Fibroblast of skin of back (primary cell): Measurements from ENCODE around the gene ACAP3.

Experiments used
- DNase-seq: peaks from one replicate; pipeline ENCODE4 v3.0.0-alpha.2; 2013

The ACAP3 gene

DNA sequence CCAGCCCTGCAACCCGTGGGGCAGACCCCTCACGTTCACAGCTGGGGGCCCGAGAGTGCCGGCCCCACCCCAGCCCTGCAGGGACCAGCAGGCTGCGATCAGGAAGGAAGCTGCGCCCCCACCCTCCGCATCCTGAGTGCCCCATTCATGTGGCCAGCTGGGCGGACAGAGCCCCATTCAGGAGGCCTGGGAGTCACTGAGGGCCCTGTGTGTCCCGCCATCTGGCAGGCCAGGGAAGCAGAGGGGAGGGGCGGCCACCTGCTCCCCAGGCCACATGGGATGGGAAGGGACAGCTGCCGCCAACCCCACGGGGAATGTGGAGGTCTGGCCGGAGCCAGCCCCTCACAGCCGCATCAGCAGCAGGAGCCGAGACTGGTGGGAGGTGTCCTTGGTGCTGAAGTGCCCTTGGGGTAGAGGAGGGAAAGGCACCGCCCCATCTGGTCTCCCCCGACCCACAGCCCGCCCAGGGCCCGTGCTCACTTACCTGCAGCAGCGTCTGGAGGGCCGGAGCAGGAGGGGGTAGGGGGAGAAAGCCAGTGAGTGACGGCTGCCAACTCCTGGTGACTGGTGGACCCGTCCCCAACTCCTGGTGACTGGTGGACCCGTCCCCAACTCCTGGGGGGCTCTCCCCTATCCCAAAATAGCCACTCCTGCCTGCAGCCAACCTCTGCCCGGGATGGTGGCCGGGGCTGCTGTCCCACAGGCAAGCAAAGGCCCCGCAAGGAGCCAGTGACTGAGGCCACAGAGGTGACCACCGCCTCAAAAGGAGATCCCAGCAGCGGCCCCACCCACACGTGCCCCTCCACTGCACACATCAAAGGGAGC, 8.7 kb downstream of the ACAP3 start:
- no peak for DNase-seq

- DNase-seq: no peak
Measured at GRCh38 chr1:1297802-1298424, 9.8 kb downstream of the ACAP3 start.

DNA sequence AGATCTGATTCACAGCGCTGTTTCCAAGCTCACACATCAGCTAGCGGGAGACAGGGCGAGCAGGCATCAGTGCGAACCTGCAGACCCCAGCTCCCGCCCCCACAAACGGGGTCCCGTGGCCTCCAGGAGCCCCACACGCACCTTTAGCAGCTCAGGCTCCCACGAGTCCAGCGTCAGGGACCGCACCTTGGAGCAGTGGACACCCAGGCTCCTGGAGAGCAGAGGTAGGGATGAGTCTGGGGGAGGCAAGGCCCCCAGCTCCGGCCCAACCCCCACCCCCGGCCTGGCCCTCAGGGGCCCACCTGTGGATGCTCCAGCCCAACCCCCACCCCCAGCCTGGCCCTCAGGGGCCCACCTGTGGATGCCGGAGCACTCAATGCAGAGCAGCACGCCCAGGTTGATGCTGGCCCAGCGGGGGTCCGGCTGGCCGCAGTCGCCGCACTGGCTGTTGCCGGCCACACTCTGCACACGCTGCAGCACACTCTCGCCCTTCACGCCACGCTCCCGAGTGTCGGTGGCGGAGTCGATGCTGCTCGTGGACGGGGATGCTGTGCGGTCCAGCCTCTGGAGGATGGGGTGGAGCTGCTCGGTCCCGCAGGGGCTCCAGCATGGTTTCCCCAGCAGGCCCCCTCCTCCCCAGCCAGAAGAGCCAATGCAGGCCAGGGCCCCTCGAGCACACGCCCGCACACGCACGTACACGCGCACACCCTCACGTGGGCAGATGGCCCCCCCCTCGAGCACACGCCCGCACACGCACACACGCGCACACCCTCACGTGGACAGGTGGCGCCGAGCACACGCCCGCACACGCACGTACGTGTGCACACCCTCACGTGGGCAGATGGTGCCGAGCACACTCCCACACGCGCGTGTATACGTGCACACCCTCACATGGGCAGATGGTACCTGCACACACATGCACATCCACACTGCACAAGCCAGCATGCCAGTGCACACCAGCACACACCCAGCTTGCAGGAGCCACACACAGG, 11.4 kb downstream of the ACAP3 start:
- DNase-seq: no peak

- DNase-seq: no peak
Measured at GRCh38 chr1:1295154-1295923, 12.4 kb downstream of the ACAP3 start.

GRCh38 chr1:1294250-1294890, 13.4 kb downstream of the ACAP3 start:
- no peak for DNase-seq

- DNase-seq: no peak
Measured at GRCh38 chr1:1293263-1294249, 14.2 kb downstream of the ACAP3 start.

DNA sequence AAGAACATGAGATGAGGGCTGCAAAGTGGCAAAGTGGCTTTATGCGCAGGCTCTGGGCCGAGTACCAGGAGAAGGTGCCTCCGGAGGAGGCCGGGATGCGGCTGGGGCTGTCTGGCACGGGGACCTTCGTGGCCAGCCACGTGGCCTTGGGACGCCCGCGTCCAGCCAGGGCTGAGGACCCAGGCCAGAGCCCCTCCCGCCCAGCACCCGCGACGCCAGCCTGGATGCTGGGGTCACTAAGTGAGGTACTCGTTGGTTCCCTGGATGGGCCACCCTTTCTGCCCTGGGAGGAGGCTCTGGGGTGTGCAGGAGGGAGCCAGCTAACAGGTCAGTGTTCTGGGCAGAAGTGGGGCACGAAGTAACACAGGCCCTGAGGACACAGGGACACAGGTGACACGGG, 14.9 kb downstream of the ACAP3 start:
- no peak for DNase-seq

- DNase-seq: no peak
Measured at GRCh38 chr1:1292442-1292779, 15.3 kb downstream of the ACAP3 start.

DNA sequence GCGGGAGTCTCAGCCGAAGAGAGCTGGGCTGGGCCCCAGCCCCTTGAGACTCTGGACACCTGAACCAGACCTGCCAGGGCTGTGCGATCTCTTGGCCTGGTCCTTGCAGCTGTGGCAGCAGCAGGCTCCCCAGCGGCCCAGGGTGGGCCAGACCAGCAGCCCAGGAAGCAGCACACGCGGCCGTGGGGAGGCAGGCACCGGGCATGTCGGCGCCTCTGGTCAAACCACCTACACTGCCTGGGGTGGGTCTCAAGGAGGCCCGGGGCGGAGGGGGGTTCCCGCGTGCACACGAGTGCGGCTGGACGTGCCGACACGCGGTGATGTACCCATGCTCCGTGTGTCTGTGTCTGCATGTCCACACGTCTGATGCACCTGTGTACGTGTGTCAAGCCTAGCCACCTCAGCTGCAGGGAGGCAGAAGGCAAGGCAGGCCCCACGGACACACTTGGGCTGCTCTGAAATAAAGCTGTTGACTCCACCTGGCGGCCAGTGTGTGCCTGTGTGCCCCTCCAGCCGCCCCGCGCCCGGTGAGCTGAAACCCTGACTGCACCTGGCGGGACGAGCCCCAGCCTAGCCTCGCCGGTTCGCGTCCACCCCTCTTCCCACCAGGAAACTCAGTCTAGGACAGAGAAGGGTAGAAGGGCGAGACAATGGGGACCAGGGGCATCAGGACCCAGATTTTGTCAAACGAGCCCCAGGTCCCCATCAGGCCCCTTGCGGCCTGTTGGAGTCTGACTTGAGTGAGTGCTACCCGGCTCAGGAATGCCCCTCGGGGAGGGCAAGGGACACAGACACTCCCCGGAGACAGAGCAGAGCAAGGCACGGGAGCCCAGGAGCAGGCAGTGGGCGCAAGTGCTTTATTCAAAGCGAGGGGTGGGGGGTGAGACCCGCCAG, 15.9 kb downstream of the ACAP3 start:
- DNase-seq: peak; percentile 58

GRCh38 chr1:1291023-1291528, 16.7 kb downstream of the ACAP3 start:
- DNase-seq: no peak

GRCh38 chr1:1290238-1290731, 17.4 kb downstream of the ACAP3 start:
- DNase-seq: peak; percentile 51

DNA sequence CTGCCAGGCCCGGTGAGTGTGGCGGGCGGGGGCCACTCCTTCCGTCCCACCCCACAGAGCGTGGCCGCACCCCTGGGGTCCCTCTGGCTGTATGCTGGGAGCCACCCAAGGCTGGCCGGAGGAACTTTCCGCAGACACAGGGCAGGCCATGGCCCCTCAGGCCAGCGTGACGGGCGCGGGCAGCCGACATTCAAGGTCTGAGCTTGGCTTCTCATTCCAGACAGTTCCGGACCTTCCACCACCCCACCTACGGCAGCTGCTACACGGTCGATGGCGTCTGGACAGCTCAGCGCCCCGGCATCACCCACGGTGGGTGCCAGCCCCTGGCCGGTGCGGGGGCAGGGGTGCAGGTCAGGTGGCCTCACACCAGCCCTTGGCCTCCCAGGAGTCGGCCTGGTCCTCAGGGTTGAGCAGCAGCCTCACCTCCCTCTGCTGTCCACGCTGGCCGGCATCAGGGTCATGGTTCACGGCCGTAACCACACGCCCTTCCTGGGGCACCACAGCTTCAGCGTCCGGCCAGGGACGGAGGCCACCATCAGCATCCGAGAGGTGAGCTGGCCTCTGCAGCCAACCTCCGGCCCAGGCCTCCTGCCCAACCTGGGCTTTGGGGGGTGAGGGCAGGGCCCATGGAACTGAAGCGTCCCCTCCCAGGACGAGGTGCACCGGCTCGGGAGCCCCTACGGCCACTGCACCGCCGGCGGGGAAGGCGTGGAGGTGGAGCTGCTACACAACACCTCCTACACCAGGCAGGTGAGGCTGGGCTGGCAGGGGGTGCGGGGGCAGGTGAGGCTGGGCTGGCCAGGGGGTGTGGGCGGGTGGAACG, 20.2 kb downstream of the ACAP3 start:
- no peak for DNase-seq

- no peak for DNase-seq
Measured at GRCh38 chr1:1286313-1287261, 21.1 kb downstream of the ACAP3 start.

GRCh38 chr1:1285611-1286311, 22.0 kb downstream of the ACAP3 start:
- DNase-seq: no peak

DNA sequence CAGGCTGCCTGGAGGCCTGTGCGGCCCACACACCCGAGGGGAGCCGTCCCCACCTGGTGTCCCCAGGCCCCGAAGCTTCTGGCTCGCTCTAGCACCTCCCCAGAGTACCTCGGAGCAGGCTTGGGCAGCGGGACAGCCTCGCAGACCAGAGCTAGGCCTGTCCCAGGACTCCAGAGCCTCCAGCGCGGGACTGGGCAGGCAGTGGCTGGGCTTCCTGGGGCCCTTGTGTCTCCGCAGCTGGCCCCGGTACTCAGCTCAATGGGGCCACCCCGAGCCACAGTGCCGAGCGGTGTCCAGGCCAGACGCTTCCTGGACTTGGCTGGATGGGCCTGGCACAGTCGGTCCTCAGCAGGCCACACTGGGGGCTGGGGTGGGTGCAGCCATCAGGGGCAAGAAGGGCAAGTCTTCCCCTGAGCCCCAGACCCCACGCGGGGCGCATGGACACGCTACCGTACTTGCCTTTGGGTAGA, 22.6 kb downstream of the ACAP3 start:
- no peak for DNase-seq
